SKM-1 treated with dmso at 0.1 percent for 144 hours (cell line): ENCODE measurements around the gene DYSF.

Source experiments
- DNase-seq: peaks from one replicate; lab custom pipeline; 2025; ENCODE audit not compliant: unreplicated experiment; lab: John Stamatoyannopoulos, UW

DYSF gene

GRCh38 chr2:71564361-71564760 is 111.0 kb downstream of the DYSF start:
- no peak for DNase-seq

GRCh38 chr2:71564790-71565189 is 111.4 kb downstream of the DYSF start:
- no peak for DNase-seq

GRCh38 chr2:71566372-71566771 is 113.0 kb downstream of the DYSF start:
- no peak for DNase-seq

- DNase-seq, result no peak
Observed at GRCh38 chr2:71567625-71568024, 114.3 kb downstream of the DYSF start.

- no peak for DNase-seq
Observed at GRCh38 chr2:71568103-71568502, 114.7 kb downstream of the DYSF start.

GRCh38 chr2:71570511-71570910 is 117.2 kb downstream of the DYSF start:
- no peak for DNase-seq

GRCh38 chr2:71570951-71571460 is 117.6 kb downstream of the DYSF start:
- no peak for DNase-seq

GRCh38 chr2:71571945-71572344 is 118.6 kb downstream of the DYSF start:
- no peak for DNase-seq

- no peak for DNase-seq
Observed at GRCh38 chr2:71575966-71576365, 122.6 kb downstream of the DYSF start.

- DNase-seq, result no peak
Observed at GRCh38 chr2:71576541-71576940, 123.2 kb downstream of the DYSF start.

- DNase-seq, result no peak
Observed at GRCh38 chr2:71577209-71577608, 123.8 kb downstream of the DYSF start.

- DNase-seq, result no peak
Observed at GRCh38 chr2:71578767-71579342, 125.5 kb downstream of the DYSF start.

- no peak for DNase-seq
Observed at GRCh38 chr2:71581026-71581425, 127.7 kb downstream of the DYSF start.

GRCh38 chr2:71583876-71584275 is 130.5 kb downstream of the DYSF start:
- no peak for DNase-seq

- no peak for DNase-seq
Observed at GRCh38 chr2:71586471-71586870, 133.1 kb downstream of the DYSF start.

GRCh38 chr2:71587509-71588073 is 134.2 kb downstream of the DYSF start:
- no peak for DNase-seq

- no peak for DNase-seq
Observed at GRCh38 chr2:71588497-71589170, 135.3 kb downstream of the DYSF start.

GRCh38 chr2:71589763-71590162 is 136.4 kb downstream of the DYSF start:
- no peak for DNase-seq

GRCh38 chr2:71591044-71591443 is 137.7 kb downstream of the DYSF start:
- no peak for DNase-seq

GRCh38 chr2:71592181-71592711 is 138.9 kb downstream of the DYSF start:
- DNase-seq, result no peak

GRCh38 chr2:71595569-71595968 is 142.2 kb downstream of the DYSF start:
- DNase-seq, result no peak

GRCh38 chr2:71596011-71596410 is 142.7 kb downstream of the DYSF start:
- no peak for DNase-seq
